Pons (tissue), 1 donor: ENCODE measurements around the gene SLC6A17.

Experiments
- DNase-seq: peaks from one replicate; pipeline ENCODE4 v3.0.0-alpha.2; 2016; ENCODE audit warnings: low spot score

SLC6A17 gene

DNA sequence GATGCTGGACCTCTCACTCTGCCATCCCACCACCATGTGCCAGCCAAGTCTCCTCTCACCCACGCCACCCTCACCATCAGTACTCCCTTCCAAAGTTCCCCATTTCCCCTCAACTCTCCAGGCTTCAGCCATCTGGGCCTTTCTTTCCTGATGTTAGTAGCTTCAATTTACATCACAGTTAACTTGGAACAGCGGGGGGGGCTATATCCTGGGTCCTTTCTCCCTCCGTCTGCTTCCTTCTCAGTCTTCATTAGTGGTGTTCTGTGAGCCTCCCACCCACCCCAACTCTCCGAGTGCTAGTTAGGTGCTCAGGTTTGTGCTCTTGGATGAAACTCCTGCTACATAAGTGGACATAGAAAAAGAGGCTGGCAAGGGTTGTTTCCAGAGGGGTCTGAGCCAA lies 91.8 kb downstream of the SLC6A17 start:
- DNase-seq, result no peak

DNA sequence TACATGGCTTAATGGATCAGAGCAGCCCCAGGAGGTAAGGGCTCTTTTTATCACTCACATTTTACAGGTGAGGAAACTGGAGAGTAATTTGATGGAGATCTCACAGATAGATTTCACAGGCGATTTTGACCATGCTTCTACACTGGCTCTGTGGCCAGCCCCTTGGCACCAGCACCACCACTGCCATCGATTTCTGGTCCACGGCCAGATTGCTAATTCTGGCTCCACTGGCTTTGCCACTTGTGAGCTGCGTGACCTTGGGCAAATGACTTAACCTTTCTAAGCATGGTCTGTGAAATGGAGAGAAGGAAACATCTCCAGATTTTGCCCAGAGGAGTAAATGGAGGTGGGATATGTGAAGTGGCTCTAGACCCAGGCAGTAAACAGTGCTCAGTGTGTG lies 92.4 kb downstream of the SLC6A17 start:
- no peak for DNase-seq

DNA sequence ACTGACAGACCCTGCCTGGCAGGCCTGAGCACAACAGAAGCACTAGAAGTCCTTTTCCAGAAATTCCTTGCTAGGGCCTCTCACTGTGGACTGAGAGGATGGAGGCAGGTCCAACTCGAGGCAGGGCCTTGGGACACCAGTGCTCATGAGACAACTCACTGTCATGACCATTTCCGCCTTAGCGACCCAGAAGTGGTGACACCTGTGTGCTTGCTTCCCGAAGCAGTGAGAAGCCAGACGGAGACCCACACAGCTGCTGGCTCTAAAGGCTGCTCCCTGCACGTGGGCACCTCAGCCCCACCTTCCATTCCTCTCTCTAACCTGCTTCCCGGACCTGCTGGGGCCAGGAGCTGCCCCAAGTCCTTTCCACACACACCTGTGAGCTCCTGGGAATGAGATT lies 92.9 kb downstream of the SLC6A17 start:
- DNase-seq, result no peak

DNA sequence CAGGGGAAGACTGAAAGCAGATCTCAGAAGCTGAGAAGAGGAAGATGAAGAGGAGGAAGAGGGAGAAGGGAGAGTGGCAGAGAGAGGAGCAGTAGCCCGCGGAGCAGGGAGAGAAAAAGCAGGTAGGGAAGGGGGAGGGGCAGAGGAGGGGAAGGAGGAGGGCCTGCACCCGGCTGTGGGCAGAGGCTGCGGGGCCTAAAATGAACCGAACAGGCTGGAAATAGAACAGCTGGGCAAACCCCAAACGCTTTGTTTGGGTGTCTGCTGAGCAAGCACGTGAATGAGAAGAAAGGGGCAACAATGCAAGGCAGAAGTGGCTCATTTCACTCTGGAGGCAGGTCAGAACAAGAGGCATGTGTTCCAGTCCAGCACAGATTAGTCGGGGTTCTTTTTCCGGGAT lies 93.3 kb downstream of the SLC6A17 start:
- DNase-seq, result no peak

DNA sequence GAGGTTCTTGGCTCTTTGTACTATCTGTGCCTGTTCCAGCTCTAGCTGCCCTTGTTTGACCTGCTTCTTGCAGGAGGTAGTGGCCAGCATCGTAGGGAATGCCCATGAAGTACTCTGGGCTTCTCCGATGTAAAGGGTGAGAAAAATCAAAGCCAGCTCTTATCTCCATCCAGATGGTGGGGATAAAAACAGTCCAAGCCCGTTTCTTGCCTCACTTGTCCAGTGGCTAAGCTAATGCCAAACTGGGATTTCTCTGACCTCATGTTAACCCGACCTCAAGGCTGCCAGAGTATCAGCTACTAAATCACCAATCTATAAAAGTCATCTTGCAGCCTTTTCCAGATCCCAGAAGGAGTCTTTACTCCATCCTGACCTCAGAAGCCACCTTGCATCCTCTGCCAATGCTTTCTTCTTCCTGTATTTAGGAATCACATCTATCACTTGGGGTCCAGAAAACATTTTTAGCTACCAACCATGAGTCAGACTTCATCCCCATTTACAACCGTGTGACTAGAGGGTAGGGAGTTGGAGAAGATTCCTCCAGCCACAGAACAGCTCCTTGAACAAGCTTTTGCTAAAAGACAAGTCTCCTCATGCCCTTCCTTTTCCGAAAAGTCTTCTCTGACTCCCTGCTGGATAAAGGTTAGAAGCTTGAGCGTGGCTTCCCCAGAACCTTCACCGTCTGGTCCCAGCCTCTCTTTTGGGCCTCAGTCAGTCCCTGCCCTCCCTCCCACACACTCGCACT lies 95.8 kb downstream of the SLC6A17 start:
- no peak for DNase-seq

DNA sequence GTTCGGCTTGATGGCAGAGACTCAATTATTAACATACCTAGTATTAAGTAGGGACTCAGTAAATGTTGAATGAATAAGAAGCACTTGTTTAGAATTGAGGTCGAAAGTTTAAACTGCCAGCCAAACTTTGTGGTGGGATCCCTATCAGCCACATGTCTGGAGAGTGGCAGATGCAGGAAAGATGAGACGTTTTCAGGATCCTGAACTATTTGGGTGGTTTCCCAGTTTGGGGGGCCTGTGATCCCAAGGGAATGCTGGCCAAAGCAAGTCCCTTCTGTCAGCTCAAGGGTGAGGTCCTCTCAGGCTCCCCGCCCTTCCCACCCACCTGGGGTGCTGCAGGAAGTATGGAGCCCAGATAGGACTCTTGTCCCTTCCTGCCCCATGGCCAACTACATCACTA lies 98.5 kb downstream of the SLC6A17 start:
- DNase-seq, result no peak

DNA sequence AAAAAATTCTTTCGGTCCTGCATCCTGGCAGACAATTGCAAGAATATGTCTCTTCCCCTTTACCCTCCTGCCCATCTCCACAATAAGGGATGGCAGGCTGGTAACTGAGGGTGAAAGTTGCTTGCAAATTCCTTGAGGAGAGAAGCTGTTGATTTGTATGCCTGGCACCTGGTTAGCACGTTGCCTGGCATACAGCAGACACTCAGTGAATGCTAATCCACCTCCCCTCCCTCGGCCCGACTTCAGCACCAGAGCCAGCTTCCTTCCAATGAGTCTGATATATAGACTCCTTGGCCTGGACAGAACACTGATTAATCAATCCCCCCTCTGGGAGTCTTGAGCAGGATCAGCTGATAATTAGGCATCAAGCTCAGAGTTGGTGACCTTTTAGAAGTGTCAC lies 99.0 kb downstream of the SLC6A17 start:
- no peak for DNase-seq

DNA sequence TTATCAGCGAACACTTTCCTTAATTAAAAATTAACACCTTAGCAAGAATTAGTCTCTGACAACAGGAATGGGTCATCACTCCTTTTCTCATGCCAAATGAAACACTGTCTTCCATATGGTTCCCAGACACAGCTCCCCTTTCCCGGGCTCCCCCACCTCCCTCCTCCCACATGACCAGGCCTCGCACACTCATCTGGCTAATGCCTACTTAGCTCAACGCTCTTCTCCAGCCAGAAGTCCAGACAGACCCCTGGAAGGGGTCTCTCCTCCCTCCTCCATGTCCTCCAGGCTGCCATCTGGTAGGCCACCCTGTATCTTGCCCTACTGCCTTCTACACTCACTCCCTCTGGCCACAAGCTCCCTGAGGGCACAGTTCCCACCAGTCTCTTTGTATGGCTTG lies 99.7 kb downstream of the SLC6A17 start:
- DNase-seq, result no peak

DNA sequence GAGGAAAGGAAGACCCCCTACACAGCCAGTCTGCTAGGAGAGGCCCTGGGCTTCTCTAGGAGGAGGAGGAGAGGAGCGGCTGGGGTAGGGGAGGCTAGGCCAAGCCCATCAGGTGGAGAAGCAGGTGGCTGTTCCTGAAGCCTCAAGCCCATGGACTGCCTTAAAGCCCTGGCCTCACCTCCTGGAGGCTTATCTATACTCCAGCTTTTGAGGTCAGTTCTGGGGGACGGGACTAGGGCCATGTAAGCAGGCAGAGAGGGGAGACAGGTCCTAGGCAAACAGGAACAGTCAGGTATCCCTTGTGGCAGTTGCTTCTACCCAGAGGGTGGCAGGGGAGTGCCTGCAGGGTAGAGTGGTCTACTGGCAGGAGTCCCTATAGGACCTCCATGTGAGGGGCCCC lies 100.5 kb downstream of the SLC6A17 start:
- DNase-seq, result no peak
